Mucosa of descending colon (tissue), 3 donors: ENCODE results near the gene PHF1. TPM values are rescaled to one million over a fixed set of nuclear protein-coding genes. Genes with fewer than 3 reads are reported as not detected.

ENCODE experiments used
- ATAC-seq: fragments of 200-7000 bp; cut with Tn5 transposase; one replicate; pipeline ENCODE4 v1.9.1; 2020; ENCODE audit warnings: mild to moderate bottlenecking, moderate library complexity
- DNase-seq, 3 donors: peaks; one replicate each; pipeline ENCODE4 v3.0.0-alpha.2; 2020
- H3K36me3 ChIP-seq: fragments of 200-600 bp; one replicate; pipeline ENCODE4 v1.8.0; 2021; ENCODE audit warnings: low read depth, mild to moderate bottlenecking
- H3K4me1 ChIP-seq: fragments of 200-600 bp; one replicate; pipeline ENCODE4 v1.8.0; 2021; ENCODE audit warnings: low read depth, mild to moderate bottlenecking
- H3K4me3 ChIP-seq: fragments of 200-600 bp; one replicate; pipeline ENCODE4 v1.8.0; 2021; ENCODE audit warnings: mild to moderate bottlenecking
- H3K9me3 ChIP-seq: fragments of 200-600 bp; one replicate; pipeline ENCODE4 v1.8.0; 2021; ENCODE audit warnings: mild to moderate bottlenecking
- CTCF ChIP-seq: fragments of 200-600 bp; IDR thresholded peaks from one replicate; pipeline ENCODE4 v1.8.0; 2022; ENCODE audit warnings: antibody characterized with exemption, mild to moderate bottlenecking
- intact Hi-C, 2 donors: fragments of 100-400 bp; cut with DNase I in 1 of 2; cut with micrococcal nuclease in 1 of 2; formaldehyde crosslinking; loops; one replicate each; pipeline versions ENCODE4 v1.11.0 to v1.11.1; 2022; cut with DNase I, micrococcal nuclease
- total RNA-seq, 3 donors: library from RNA; stranded (reverse); fragmentation: NEBNext Ultra II Directional in 2 of 3; extraction: Animal tissue kit (Norgen Biotek cat#: 25700) in 2 of 3; gene quantifications; one replicate each; pipeline versions ENCODE4 v1.2.1 to v1.2.4, GENCODE V29; 2021 to 2023
- donor health status: DM: no; HTN: no; CAD: no; lungs with moderate emphysema.
- donor health status: DM: no; HTN: no; CAD: no.
- donor health status: DM: no; HTN: yes; CAD: no.

The PHF1 gene
- total RNA-seq, 3 donors from 2014 or later: 29.9 to 96.5 (median 38.1) TPM

GRCh38 chr6:33404884-33405283 lies 5.9 kb upstream of the PHF1 start:
- no peaks in the 10 kb centered on the region for H3K36me3 ChIP-seq
- no peaks in the 10 kb centered on the region for H3K4me1 ChIP-seq
- no peak overlapping the region for H3K4me3 ChIP-seq
- no peaks in the 10 kb centered on the region for H3K9me3 ChIP-seq
- ATAC-seq (no peak), DNase-seq (no peak)
- intact Hi-C loops: no loop called here
- no peak for TF ChIP-seq CTCF

- Histone ChIP-seq H3K9me3 (no peaks in the 10 kb centered on the region), H3K4me1 (no peaks in the 10 kb centered on the region), H3K4me3 (no peak overlapping the region), H3K36me3 (no peaks in the 10 kb centered on the region)
- intact Hi-C loops: no loop called here
- ATAC-seq: no peak
- DNase-seq: no peak
- no peak for TF ChIP-seq CTCF
Measured at GRCh38 chr6:33405386-33405940, 5.4 kb upstream of the PHF1 start.

- intact Hi-C loops: no loop called here
- Histone ChIP-seq H3K4me3 (no peak overlapping the region), H3K36me3 (no peaks in the 10 kb centered on the region), H3K4me1 (no peaks in the 10 kb centered on the region), H3K9me3 (no peaks in the 10 kb centered on the region)
- no peak for ATAC-seq
- no peak for TF ChIP-seq CTCF
- no peak for DNase-seq
Measured at GRCh38 chr6:33406126-33406525, 4.7 kb upstream of the PHF1 start.

- no peaks in the 10 kb centered on the region for H3K9me3 ChIP-seq
- H3K36me3 ChIP-seq: no peaks in the 10 kb centered on the region
- intact Hi-C loops: no loop called here
- no peak overlapping the region for H3K4me3 ChIP-seq
- DNase-seq: no peak
- no peak for ATAC-seq
- peaks cover 9% of the 10 kb centered on the region for H3K4me1 ChIP-seq
- TF ChIP-seq CTCF: no peak
Measured at GRCh38 chr6:33407132-33407718, 3.6 kb upstream of the PHF1 start.

GRCh38 chr6:33410050-33410710 lies 634 bp upstream of the PHF1 start:
- H3K36me3 ChIP-seq: no peaks in the 10 kb centered on the region
- H3K4me1 ChIP-seq: peaks cover 16% of the 10 kb centered on the region
- TF ChIP-seq CTCF: no peak
- H3K9me3 ChIP-seq: no peaks in the 10 kb centered on the region
- H3K4me3 ChIP-seq: peak overlapping the region; percentile 81
- peak; percentile 95 to 99 (median 99) for DNase-seq
- ATAC-seq: peak; percentile 90
- intact Hi-C loops: no loop called here
